HCT116 (cell line): ENCODE data around the gene PRKG1.

ENCODE experiments used
- CTCF ChIP-seq, 3 experiments: fragments of 200-600 bp in 1 of 3; sonication (generic) in 1 of 3; IDR thresholded peaks in 2 of 3; conservative IDR thresholded peaks in 1 of 3; 2 replicates each; pipeline ENCODE4 v1.5.1; 2012 to 2017; ENCODE audit warnings: low read depth in 2 of 3, low read length in 2 of 3, antibody characterized with exemption in 1 of 3, borderline replicate concordance in 1 of 3, control low read depth in 1 of 3, mild to moderate bottlenecking in 1 of 3, mixed read lengths in 1 of 3, mixed run types in 1 of 3, moderate library complexity in 1 of 3; ENCODE audit not compliant: insufficient read depth in 1 of 3
- EZH2 ChIP-seq: fragments of 200-600 bp; sonication (generic); IDR thresholded peaks from 2 replicates; pipeline ENCODE4 v1.6.1; 2017; ENCODE audit warnings: antibody characterized with exemption, mixed run types
- FOSL1 ChIP-seq: IDR thresholded peaks from 2 replicates; pipeline ENCODE4 v1.6.1; 2012; ENCODE audit warnings: low read depth
- POLR2A ChIP-seq: IDR thresholded peaks from 2 replicates; pipeline ENCODE4 v1.7.0; 2011; ENCODE audit warnings: borderline replicate concordance; ENCODE audit not compliant: insufficient read depth, insufficient read length; ENCODE audit errors: extremely low read depth
- POLR2AphosphoS5 ChIP-seq: IDR thresholded peaks from 2 replicates; pipeline ENCODE4 v1.6.1; 2011; ENCODE audit warnings: mild to moderate bottlenecking, low read depth, low read length, moderate library complexity
- REST ChIP-seq: IDR thresholded peaks from 2 replicates; pipeline ENCODE4 v1.6.1; 2012; ENCODE audit warnings: low read depth
- SIN3A ChIP-seq: IDR thresholded peaks from 2 replicates; pipeline ENCODE4 v1.6.1; 2012; ENCODE audit warnings: low read depth

- TF ChIP-seq CTCF (IDR thresholded peaks at IDR 0.05 in 2 of 3, conservative IDR thresholded peaks at IDR 0.05 in 1 of 3; ENCODE audit: borderline replicate concordance in 1 of 3, insufficient read depth in 1 of 3, low read depth in 2 of 3, low read length in 2 of 3) (no peak), SIN3A (no peak), EZH2 (no peak), REST (no peak), POLR2A (no peak), FOSL1 (peak; percentile 46), POLR2AphosphoS5 (no peak)
Measured at GRCh38 chr10:52229291-52229931, 1155.1 kb downstream of the PRKG1 start.
